HG03460 (cell line): ENCODE measurements around the gene TNFAIP6.
"Not testable (repeated sequence)": the region's sequence is repeated elsewhere in the genome, so short reads cannot be mapped to it uniquely, and the experiment has no call there.

Experiments used
- ATAC-seq: cut with Tn5 transposase; IDR thresholded peaks from one replicate; pipeline ENCODE4 v1.9.1; 2021; ENCODE audit not compliant: unreplicated experiment

TNFAIP6 gene

GRCh38 chr2:151410485-151410834 is 53.1 kb downstream of the TNFAIP6 start:
- peak; percentile 33 for ATAC-seq

GRCh38 chr2:151417650-151418049 is 60.3 kb downstream of the TNFAIP6 start:
- no peak for ATAC-seq

- not testable (repeated sequence) for ATAC-seq
Observed at GRCh38 chr2:151421681-151422080, 64.3 kb downstream of the TNFAIP6 start.

- no peak for ATAC-seq
Observed at GRCh38 chr2:151422917-151423439, 65.6 kb downstream of the TNFAIP6 start.

- no peak for ATAC-seq
Observed at GRCh38 chr2:151423760-151424159, 66.4 kb downstream of the TNFAIP6 start.
